Neural progenitor cell (in vitro differentiated cells): ENCODE results near the gene HNF1B. TPM values are rescaled to one million over a fixed set of nuclear protein-coding genes. Genes with fewer than 3 reads are reported as not detected.

Source experiments
- DNase-seq: peaks from one replicate; pipeline ENCODE4 v3.0.0-alpha.2; 2016; ENCODE audit warnings: low spot score
- H2AFZ ChIP-seq: fragments of 200-600 bp; sonication (generic); replicated peaks from 2 replicates; pipeline ENCODE4 v1.6.1; 2016; ENCODE audit warnings: antibody characterized with exemption
- H3F3A ChIP-seq: fragments of 200-600 bp; sonication (generic); 2 replicates; pipeline ENCODE4 v1.6.1; 2016; ENCODE audit warnings: antibody characterized with exemption, low read depth
- H3K27ac ChIP-seq: fragments of 200-600 bp; sonication (generic); 2 replicates; pipeline ENCODE4 v1.5.1; 2016; ENCODE audit warnings: mild to moderate bottlenecking
- H3K27me3 ChIP-seq: fragments of 200-600 bp; sonication (generic); 2 replicates; pipeline ENCODE4 v1.6.1; 2016; ENCODE audit warnings: mild to moderate bottlenecking, moderate library complexity
- H3K36me3 ChIP-seq: fragments of 200-600 bp; sonication (generic); 2 replicates; pipeline ENCODE4 v1.5.1; 2016
- H3K4me1 ChIP-seq: fragments of 200-600 bp; sonication (generic); 2 replicates; pipeline ENCODE4 v1.6.1; 2016; ENCODE audit warnings: mixed run types
- H3K4me2 ChIP-seq: fragments of 200-600 bp; sonication (generic); 2 replicates; pipeline ENCODE4 v1.6.1; 2016
- H3K4me3 ChIP-seq: fragments of 200-600 bp; sonication (generic); 2 replicates; pipeline ENCODE4 v1.5.1; 2016
- H3K79me2 ChIP-seq: fragments of 200-600 bp; sonication (generic); 2 replicates; pipeline ENCODE4 v1.6.1; 2016; ENCODE audit warnings: low read depth
- H3K9ac ChIP-seq: fragments of 200-600 bp; sonication (generic); 2 replicates; pipeline ENCODE4 v1.6.1; 2016
- H3K9me3 ChIP-seq: fragments of 200-600 bp; sonication (generic); 2 replicates; pipeline ENCODE4 v1.5.1; 2016; ENCODE audit warnings: low read depth
- H4K20me1 ChIP-seq: fragments of 200-600 bp; sonication (generic); 2 replicates; pipeline ENCODE4 v1.6.1; 2016; ENCODE audit warnings: low read depth
- H3K27ac Mint-ChIP-seq: 3 replicates; pipeline ENCODE4 v1.8.0; 2021; ENCODE audit warnings: mixed read lengths
- H3K27me3 Mint-ChIP-seq: 2 replicates; pipeline ENCODE4 v1.8.0; 2022; ENCODE audit warnings: low read depth, mild to moderate bottlenecking, inconsistent platforms, moderate library complexity, mixed read lengths; ENCODE audit not compliant: insufficient read depth
- H3K36me3 Mint-ChIP-seq: 3 replicates; pipeline ENCODE4 v1.8.0; 2021; ENCODE audit warnings: mixed read lengths
- H3K4me1 Mint-ChIP-seq: 3 replicates; pipeline ENCODE4 v1.8.0; 2021; ENCODE audit warnings: mixed read lengths
- H3K4me3 Mint-ChIP-seq: 3 replicates; pipeline ENCODE4 v1.8.0; 2021; ENCODE audit warnings: mild to moderate bottlenecking, moderate library complexity, mixed read lengths
- H3K9me3 Mint-ChIP-seq: 3 replicates; pipeline ENCODE4 v1.8.0; 2020; ENCODE audit warnings: mixed read lengths
- CTCF ChIP-seq: fragments of 200-600 bp; sonication (generic); IDR thresholded peaks from 2 replicates; pipeline ENCODE4 v1.5.1; 2017; ENCODE audit warnings: antibody characterized with exemption, mild to moderate bottlenecking
- EZH2 ChIP-seq: fragments of 200-600 bp; sonication (generic); IDR thresholded peaks from 2 replicates; pipeline ENCODE4 v1.6.1; 2017; ENCODE audit warnings: antibody characterized with exemption, mild to moderate bottlenecking, moderate library complexity
- EZH2phosphoT487 ChIP-seq: fragments of 200-600 bp; sonication (generic); IDR thresholded peaks from 2 replicates; pipeline ENCODE4 v1.6.1; 2017; ENCODE audit warnings: antibody characterized with exemption
- total RNA-seq: library from RNA; depleted of rRNA; stranded (reverse); fragments of >200 nt; gene quantifications from 2 replicates; pipeline ENCODE4 v1.2.3, GENCODE V29; 2015; ENCODE audit warnings: low replicate concordance

The HNF1B gene
- total RNA-seq, 1 donor from 2014 or later: not detected

GRCh38 chr17:37731056-37731455 is 13.8 kb downstream of the HNF1B start:
- Histone ChIP-seq H3K9me3 (no peaks in the 10 kb centered on the region), H3K4me1 (peaks cover 30% of the 10 kb centered on the region), H3K4me2 (peak overlapping the region; percentile 28), H3K79me2 (no peaks in the 10 kb centered on the region), H3K36me3 (no peaks in the 10 kb centered on the region), H2AFZ (no peak overlapping the region), H3K27me3 (peaks cover 62% of the 10 kb centered on the region), H3K9ac (no peak overlapping the region), H3K27ac (no peak overlapping the region), H3K4me3 (no peak overlapping the region), H4K20me1 (peaks cover 20% of the 10 kb centered on the region), H3F3A (peaks cover 23% of the 10 kb centered on the region)
- no peak for DNase-seq
- H3K36me3 Mint-ChIP-seq: no peaks in the 10 kb centered on the region
- H3K27ac Mint-ChIP-seq: no peak overlapping the region
- peaks cover 19% of the 10 kb centered on the region for H3K27me3 Mint-ChIP-seq
- peaks cover 35% of the 10 kb centered on the region for H3K4me1 Mint-ChIP-seq
- no peak overlapping the region for H3K4me3 Mint-ChIP-seq
- no peak for TF ChIP-seq EZH2phosphoT487
- TF ChIP-seq EZH2: no peak
- TF ChIP-seq CTCF: no peak
- H3K9me3 Mint-ChIP-seq: no peaks in the 10 kb centered on the region

- peaks cover 21% of the 10 kb centered on the region for H3K27me3 Mint-ChIP-seq
- Histone ChIP-seq H3K27me3 (peaks cover 50% of the 10 kb centered on the region), H4K20me1 (peaks cover 29% of the 10 kb centered on the region), H3K36me3 (no peaks in the 10 kb centered on the region), H3K9ac (no peak overlapping the region), H3K9me3 (no peaks in the 10 kb centered on the region), H3K4me2 (peak overlapping the region; percentile 55), H3F3A (peaks cover 35% of the 10 kb centered on the region), H3K4me3 (no peak overlapping the region), H2AFZ (no peak overlapping the region), H3K79me2 (no peaks in the 10 kb centered on the region), H3K4me1 (peaks cover 37% of the 10 kb centered on the region), H3K27ac (no peak overlapping the region)
- peaks cover 47% of the 10 kb centered on the region for H3K4me1 Mint-ChIP-seq
- H3K36me3 Mint-ChIP-seq: no peaks in the 10 kb centered on the region
- no peak overlapping the region for H3K4me3 Mint-ChIP-seq
- TF ChIP-seq CTCF: no peak
- no peak for TF ChIP-seq EZH2
- no peak for TF ChIP-seq EZH2phosphoT487
- peak; percentile 91 for DNase-seq
- no peak overlapping the region for H3K27ac Mint-ChIP-seq
- no peaks in the 10 kb centered on the region for H3K9me3 Mint-ChIP-seq
Observed at GRCh38 chr17:37729905-37730304, 15.0 kb downstream of the HNF1B start.

- Histone ChIP-seq H3K36me3 (no peaks in the 10 kb centered on the region), H3K4me3 (no peak overlapping the region), H3K79me2 (no peaks in the 10 kb centered on the region), H3F3A (peaks cover 35% of the 10 kb centered on the region), H2AFZ (no peak overlapping the region), H3K27ac (no peak overlapping the region), H3K9ac (no peak overlapping the region), H3K9me3 (no peaks in the 10 kb centered on the region), H3K27me3 (peaks cover 22% of the 10 kb centered on the region), H3K4me1 (peaks cover 42% of the 10 kb centered on the region), H3K4me2 (peak overlapping the region; percentile 17), H4K20me1 (peaks cover 30% of the 10 kb centered on the region)
- TF ChIP-seq EZH2phosphoT487 (no peak), EZH2 (no peak), CTCF (no peak)
- Mint-ChIP-seq H3K36me3 (no peaks in the 10 kb centered on the region), H3K4me1 (peaks cover 48% of the 10 kb centered on the region), H3K9me3 (no peaks in the 10 kb centered on the region), H3K4me3 (peak overlapping the region; percentile 10), H3K27ac (no peak overlapping the region), H3K27me3 (peaks cover 12% of the 10 kb centered on the region)
- DNase-seq: peak; percentile 55
Observed at GRCh38 chr17:37726891-37727675, 17.8 kb downstream of the HNF1B start.
